Activated effector memory CD4-positive, alpha-beta T cell treated with Interleukin-2 at 50 U/mL for 16 hours (primary cell): ENCODE results near the gene PRKCH.

ENCODE experiments used
- DNase-seq: peaks from one replicate; pipeline ENCODE4 v3.0.0-alpha.2; 2020

PRKCH gene

DNA sequence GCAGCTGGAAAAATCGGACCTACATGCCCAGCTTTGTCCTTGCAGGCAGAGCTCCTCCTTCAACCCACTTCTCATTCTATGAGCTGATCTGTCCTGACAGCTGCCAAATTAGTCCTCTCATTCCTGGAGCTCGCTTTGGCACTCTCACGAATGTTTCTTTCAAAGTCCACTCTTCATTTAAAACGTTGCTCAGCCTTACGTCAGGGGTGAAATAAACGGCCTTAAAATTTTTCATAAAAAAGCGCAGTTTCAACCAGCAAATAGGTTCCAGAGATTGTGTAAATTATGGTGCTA lies 253.1 kb downstream of the PRKCH start:
- DNase-seq, result no peak

DNA sequence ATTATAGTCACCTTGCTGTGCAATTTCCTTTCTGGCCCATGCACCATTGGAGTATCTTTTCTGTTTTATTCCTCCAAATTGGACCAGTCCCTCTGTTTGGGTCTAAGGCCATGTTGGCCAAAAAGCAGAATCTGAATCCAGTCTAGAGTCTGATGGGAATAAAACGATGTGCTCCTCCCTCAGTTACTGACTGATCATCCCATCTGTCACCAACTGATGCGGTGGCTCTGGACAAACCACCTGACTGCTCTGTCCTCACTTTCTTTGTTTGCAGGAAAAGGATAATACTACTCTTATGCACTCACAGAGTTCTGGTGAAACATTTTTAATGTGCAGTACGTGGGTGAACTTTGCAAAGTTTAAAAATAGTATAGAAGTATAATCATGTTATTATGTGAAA lies 253.7 kb downstream of the PRKCH start:
- no peak for DNase-seq

DNA sequence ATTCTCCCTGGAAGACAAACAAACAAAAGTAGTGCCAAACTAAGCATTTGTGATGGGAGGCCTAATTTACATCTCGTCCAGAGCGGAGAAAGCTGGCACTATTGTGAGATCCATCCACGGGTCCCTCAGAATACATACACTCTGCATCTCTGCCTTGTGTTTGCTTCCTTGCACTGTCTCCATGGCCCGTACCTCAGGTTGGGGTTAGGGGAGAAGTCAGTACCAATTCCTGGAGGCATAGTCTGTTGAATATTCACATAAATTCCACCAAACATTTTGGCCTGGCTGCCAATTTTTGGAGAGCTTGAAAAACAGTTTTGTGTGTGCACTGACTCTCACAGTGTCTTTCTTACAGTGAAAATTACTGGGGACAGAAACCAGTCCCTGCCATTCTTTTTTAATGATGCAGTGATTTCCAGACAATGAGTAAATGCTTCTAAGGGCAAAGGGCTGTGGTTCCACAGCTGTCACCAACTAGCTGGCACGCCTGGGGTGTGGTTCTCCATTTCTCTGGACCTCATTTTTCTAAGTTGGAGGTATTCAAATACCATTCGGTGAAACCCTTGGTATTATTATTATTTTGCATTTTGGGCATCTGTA lies 254.3 kb downstream of the PRKCH start:
- DNase-seq, result no peak

DNA sequence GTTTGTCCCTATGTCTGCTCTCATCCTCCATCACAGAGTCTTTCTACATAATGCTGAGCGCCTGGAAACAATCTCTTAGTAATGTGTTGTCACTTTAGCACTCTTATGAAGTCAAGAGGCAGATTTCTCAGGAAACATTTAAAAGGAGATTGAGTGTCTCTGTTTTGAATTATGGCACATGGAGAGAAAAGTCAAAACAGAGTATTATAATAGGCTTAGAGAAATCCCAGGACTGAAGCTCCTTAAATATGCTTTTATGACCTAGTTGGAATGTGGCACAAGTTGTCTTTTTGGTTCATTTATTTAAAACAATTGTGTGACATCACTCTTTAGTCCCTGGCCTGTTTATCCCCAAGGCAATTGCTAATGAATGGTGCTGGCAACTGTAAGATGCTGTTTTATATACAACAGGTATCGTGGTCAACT lies 256.1 kb downstream of the PRKCH start:
- DNase-seq, result no peak

DNA sequence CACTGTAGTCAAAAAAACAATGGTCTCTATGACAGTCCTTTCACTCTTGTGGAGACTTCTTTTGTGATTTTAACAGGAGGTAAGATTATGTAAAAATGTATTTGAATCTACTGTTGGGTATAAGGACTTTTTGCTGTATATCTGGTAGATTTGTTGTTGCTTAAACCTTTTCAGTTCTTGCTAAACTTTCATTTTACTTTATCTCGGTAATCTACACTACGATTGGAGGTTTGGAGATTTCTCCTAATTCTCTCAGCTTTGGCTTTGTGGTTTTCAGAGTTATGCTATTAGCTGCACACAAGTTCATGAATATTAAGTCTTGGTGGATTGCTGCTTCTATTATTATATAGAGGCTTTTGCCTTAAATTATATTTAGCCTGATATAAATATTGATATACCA lies 257.4 kb downstream of the PRKCH start:
- DNase-seq, result no peak

DNA sequence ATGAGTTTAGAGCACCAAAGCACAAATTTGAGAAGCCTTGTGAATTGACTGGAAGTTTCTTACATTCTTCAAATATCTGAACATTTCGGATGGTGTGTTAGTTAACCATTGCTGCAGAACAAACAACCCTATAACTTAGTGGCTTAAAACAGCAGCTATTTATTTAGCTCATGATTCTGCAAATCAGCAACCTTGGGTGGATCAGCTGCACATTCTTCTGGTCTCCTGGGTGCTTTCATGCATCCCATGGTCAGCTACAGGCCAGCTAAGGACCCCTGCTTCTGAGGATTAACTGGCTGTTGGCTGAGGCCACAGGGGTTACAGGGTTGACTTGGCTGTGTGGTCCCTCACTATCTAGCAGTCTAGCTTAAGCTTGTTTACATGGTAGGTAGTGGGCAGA lies 260.0 kb downstream of the PRKCH start:
- no peak for DNase-seq

DNA sequence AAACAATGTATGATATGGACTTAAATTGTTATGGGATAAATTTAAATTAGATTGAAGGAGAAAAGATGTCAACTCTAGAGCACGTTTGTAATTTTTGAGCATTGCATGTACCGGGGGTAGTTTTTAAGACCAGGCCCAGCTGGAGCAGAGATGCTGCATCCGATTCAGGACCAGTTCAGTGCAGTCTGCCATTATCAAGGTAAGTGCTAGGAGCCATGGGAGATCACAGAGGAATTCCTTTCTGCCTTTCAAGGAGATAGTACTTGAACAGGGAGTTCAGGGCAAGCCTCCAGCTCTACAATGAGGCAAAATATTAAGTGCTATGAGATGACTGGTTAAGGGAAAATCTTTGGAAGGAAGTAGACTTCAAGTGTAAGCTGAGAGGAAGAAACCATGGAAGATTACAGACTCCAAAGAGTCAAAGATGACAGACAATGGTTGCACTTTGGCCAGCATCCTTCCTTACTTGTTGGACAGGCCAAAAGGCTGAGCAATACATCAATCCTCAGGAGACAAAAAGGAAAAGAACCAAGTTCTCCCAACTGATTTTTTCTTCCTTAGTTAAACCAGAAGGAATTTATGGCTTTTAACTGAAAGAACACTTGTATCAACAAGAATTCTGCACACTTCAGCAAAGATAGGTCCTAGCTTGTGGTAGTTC lies 260.7 kb downstream of the PRKCH start:
- no peak for DNase-seq

DNA sequence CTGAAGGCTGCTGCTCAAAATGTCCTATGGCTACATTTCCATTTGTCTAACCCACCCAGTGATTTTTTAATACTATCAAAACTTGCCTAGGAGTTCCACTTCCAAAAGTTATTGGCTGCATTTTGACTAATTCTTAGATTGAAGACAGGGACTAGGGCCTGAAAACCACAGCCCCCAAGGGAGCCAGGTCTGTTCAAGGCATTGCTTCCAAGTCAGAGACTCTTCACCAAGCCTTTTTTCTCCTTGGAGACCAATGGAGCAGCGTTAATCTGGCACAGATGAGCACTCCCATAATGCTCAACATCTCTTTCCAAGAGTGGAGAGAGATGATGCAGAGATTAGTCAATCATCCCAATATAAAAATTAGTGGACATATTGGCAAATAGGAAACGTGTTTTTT lies 261.4 kb downstream of the PRKCH start:
- DNase-seq, result no peak

DNA sequence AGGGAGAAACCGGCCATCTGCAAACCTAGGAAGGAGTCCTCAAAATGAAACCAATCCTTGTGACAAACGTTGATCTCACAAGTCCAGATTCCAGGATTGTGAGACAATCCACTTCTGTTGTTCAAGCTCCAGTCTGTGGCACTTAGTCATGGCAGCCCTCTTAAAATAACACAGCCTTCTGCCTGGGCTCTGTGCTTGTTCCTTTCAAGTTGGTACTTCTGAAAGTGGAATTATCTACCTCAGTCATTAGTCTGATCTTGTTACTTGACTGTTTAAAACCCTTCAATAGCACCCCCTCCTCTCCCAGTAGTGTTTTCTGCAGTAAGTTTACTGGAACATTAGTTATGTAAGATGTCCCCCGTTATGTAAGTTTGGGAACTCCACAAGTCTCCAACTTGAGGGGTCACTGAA lies 263.0 kb downstream of the PRKCH start:
- no peak for DNase-seq

DNA sequence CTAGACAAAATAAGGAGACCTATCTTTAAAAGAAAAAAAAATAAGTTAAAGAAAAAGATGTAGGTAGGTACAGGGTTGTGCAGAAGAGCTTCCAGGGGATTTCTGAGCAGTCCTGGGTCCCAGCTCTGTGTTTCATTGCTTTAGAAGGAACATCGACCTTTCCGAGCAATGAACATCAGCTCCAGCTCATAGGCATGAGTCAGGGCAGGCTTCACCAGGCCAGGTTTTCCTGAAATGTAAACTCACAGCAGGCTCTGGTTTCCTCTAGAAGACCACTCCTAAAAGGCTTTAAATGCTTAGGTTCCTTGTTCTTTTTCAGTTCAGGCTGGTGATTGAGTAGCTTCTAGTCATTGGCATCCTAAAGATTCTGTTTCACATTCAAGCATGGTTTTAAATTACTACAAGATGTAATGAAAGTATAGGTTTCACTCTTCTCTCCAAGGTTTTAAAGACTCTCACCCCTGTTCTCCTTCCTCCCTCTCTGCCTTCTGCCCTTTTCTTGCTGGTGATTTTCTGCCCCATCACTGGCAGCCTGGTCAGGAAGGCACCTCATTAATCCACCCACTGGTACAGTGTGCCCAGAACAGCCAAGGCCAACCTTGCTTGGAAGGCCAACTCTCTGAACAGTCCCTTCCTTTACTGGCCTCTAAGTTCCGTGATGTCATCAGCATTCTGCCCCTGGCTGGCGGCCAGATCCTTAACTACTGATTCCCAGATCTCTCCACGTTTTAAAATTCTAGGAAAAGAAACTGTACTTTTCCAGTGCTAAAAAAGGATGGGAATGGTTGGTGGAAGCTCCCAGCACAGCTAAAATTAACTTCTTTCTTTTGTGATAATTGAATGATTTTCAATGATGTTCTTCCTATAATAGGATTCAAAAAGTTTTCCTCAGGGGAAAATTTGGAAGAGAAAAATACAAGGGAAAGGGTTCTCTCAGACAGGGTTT lies 264.5 kb downstream of the PRKCH start:
- DNase-seq, result no peak

DNA sequence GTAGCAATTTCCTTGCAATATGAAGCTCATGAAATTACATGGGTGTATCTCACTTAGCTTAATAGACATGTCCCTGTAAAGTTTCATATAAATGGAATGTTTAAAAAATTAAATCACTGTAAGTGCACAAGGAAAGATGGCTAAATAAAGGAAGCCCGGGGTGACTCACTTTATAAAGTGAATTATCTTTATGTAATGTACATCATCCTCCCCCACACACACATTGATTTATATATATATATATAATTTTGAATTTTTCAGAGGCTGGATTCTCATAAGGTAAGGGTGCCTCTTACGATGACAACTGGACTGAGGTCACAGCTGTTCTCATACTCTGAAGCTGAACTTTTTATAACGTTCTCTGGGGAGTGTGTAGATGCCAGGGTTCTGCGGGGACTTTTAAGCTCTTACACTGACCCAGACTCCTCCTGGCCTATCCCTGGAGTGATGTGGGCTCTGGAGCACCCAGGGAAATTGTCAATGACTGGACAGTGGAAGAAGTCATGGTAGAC lies 265.2 kb downstream of the PRKCH start:
- DNase-seq, result no peak

DNA sequence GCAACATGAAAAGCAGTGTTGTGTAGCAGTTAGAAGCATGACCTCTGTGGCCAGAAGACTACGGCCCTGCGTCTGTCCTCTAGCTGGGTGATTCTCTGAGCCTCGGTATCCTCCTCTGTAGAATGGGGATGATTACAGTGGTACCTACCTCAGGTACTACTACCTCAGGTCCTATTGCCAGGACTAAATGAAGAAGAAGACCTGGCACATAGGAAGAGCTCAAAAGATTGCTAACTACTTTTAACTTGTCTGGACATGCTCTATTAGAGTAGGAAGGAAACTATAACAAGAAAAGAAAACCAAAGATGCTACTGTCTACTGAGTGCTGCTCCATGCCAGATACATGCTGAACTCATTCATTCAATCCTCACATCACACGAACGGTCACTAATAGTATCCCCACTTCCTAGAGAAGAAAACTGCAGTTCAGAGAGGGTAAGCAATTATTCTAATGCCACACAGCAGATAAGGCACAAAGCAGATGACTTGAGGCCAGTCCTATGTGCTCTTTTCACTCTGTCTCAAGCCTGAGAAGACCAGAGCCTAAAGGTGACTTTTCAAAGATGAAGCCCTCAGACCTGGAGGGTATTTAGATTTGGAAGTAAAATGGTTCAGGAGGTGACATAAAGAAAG lies 265.8 kb downstream of the PRKCH start:
- DNase-seq, result no peak

DNA sequence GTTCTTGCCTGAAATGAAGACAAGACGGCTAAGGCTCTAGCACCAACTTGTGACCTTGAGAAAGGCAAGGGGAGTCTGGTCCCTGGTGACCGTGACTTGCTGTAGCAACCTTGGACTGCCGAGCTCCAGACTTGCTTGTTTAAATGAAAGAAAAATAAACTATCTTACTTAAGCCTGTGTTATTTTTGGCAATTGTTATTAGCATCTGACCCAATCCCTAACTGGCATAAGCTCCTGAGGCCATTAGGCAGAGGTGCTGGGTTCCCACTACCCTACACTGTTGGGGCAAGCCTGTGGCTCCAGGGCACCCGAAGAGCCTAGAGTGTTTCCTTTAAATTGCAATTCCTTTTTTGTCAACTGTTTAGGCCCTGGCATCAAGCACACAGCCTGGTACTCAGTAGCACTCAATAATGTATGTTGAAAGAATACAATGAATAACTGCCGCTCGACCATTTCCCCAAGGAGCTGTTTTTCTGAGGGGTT lies 267.1 kb downstream of the PRKCH start:
- no peak for DNase-seq

DNA sequence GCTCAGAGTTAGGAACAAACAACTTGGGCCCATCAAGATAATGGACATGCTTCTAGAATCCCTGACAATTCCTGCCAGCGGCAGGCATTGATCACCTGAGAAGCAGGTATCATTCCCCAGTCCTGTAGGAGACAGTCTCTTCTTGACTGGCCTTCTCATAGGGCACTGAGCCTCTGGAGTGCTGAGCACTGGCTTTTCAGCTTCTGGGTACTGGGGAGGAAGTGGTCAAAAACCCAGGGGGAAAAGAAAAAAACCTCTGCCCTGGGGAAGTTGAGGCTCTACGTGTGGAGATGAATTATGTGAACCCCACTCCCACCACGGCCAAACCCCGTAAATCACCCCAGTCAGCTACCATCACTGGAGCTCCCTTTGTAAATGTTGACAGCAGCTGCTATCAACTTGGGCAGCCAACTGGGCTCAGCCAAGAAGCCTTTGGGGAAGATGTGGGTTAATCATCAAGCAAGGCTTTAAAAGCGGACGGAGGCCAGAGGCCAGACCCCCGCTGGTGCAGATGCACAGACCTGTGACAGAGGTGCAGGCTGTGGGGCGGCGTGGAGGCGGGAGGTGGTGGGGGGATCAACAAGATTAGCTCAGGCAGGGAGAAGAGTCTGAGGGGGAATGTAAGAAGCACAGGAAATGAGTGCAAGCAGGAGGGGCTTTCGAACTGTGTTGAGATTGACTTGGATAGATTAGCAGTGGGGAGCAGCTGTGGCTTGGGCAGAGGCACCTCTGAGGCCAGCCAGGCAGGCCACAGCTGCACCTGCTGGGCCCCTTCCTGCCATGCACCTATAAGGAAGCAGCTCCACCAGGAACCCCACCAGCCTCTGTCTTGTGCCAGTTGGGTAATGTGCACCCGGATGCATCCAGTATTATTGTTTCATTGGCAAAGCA lies 268.6 kb downstream of the PRKCH start:
- DNase-seq, result no peak

DNA sequence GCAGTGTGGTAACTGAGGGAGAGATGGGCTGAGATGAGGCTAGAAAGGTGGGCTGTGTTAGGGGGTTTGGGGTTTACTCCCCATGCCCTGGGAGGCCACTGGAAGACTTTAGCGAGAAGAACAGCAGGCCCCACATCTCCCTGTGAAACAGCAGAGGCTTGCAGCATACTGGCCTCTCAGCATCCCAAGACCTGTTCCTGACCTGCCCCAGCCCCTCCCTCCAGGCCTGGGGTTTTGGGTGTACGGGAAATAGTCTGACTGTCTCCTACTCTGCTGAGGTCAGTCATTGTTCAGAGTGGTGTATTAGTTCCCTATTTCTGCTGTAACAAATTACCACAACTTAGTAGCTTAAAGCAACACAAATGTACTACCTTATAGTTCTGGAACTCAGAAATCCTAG lies 270.5 kb downstream of the PRKCH start:
- no peak for DNase-seq

DNA sequence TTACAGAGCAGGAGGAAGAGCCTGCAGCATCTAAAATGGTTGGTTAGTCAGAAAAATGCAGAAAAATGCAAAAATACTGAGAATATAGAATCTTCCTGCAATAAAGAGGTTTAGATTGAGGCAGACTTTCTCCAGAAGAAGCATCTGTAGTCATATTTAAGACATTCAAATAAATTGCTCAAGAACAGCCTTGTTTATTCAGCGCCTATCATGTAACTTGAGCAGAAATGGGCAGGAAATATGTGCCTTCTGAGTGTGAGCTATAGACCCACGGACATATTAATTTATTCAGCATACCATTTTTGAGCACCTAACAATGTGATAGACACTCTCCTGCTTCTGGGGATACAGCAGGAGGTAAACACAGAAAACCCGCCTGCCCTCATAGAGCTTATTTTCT lies 272.0 kb downstream of the PRKCH start:
- no peak for DNase-seq

DNA sequence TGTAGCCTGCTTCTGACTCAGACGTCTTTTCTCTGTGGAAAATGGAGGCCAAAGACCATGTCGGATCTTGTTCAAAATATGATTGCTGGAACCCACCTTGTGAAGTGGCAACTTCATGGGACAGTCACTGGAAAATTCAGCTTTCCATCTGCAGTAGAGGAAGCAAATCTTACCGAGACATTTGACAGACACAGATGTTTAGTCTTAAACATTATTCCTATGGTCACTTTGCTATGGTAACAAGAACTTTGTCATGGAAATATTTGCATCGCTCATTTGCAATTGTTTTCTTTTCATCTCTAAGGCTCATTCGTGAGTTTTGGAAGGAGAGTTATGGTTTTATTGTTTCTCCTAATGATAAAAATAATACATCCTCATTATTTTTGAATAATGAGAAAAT lies 275.6 kb downstream of the PRKCH start:
- DNase-seq, result no peak

DNA sequence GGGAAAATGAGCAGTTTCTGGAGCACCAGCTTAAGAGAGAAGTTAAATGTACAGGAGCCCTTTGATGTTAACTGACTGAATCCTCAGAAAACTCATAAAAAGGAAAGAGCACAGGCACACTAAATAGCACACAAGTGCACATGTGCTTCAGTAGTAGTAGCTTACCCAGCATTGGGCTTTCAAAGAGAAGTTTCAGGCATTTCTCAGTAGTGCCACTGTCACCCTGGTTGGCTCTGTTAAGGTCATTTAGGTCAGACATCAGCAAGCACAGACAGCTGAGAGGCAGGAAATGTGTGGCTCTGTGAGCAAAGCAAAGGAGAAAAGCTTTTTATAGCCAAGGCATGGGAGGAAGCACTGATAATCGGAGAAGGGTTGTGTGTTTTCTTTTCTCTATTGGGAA lies 277.6 kb downstream of the PRKCH start:
- DNase-seq, result no peak

DNA sequence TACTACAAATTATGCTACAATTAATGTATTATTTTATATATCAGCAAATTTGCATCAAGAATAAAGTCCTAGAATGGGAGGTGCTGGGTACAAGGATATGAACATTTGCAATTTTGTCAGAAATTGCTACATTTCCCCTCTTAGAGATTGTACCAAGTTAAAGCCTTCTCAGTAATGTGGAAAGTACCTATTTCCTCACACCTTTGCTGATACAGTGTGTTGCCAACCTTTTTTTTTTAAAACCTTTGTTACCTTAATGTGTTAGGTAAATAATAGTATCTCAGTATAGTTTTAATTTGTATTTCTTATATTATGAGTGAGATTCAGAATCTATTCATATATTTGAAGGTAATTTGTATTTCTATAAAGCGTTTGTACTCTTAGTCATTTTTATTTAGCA lies 278.6 kb downstream of the PRKCH start:
- no peak for DNase-seq
